Neural cell (in vitro differentiated cells): ENCODE results near the gene TRMT1L. TPM values are rescaled to one million over a fixed set of nuclear protein-coding genes. Genes with fewer than 3 reads are reported as not detected.

Experiments used
- H2AFZ ChIP-seq: fragments of 200-600, 300-800 bp; sonication (generic), shearing (Covaris generic); 2 replicates; pipeline ENCODE4 v1.6.0; 2014; ENCODE audit warnings: low read depth, mild to moderate bottlenecking, antibody characterized with exemption, low read length, moderate library complexity
- H3F3A ChIP-seq: fragments of 200-600 bp; shearing (Covaris generic); 2 replicates; pipeline ENCODE4 v1.6.1; 2016; ENCODE audit warnings: mild to moderate bottlenecking, moderate library complexity, mixed read lengths, antibody characterized with exemption, low read length; ENCODE audit not compliant: insufficient read depth, poor library complexity, severe bottlenecking
- H3K27ac ChIP-seq: fragments of 200-600, 300-800 bp; sonication (generic), shearing (Covaris generic); 2 replicates; pipeline ENCODE4 v1.5.1; 2014; ENCODE audit warnings: mild to moderate bottlenecking, low read length, moderate library complexity
- H3K27me3 ChIP-seq: fragments of 300-800, 200-600 bp; sonication (generic), shearing (Covaris generic); 2 replicates; pipeline ENCODE4 v1.6.0; 2014; ENCODE audit warnings: mild to moderate bottlenecking, low read depth, low read length, moderate library complexity; ENCODE audit not compliant: insufficient read depth
- H3K36me3 ChIP-seq: fragments of 300-800, 200-600 bp; sonication (generic), shearing (Covaris generic); 2 replicates; pipeline ENCODE4 v1.5.1; 2014; ENCODE audit warnings: mild to moderate bottlenecking, antibody characterized with exemption, low read length, moderate library complexity; ENCODE audit not compliant: insufficient read depth
- H3K4me2 ChIP-seq: fragments of 300-800, 200-600 bp; sonication (generic), shearing (Covaris generic); 2 replicates; pipeline ENCODE4 v1.6.0; 2014; ENCODE audit warnings: mild to moderate bottlenecking, low read length
- H3K4me3 ChIP-seq: fragments of 300-800, 200-600 bp; sonication (generic), shearing (Covaris generic); 2 replicates; pipeline ENCODE4 v1.5.1; 2014; ENCODE audit warnings: mild to moderate bottlenecking, low read length, moderate library complexity
- H3K79me2 ChIP-seq: fragments of 200-600 bp; shearing (Covaris generic); replicated peaks from 2 replicates; pipeline ENCODE4 v1.6.0; 2014; ENCODE audit warnings: mild to moderate bottlenecking, low read length, moderate library complexity; ENCODE audit not compliant: insufficient read depth
- H3K9ac ChIP-seq: fragments of 300-800, 200-600 bp; sonication (generic), shearing (Covaris generic); 2 replicates; pipeline ENCODE4 v1.6.1; 2016; ENCODE audit warnings: mild to moderate bottlenecking, low read length, mixed read lengths
- H3K9me2 ChIP-seq: fragments of 200-600 bp; shearing (Covaris generic); 2 replicates; pipeline ENCODE4 v1.6.1; 2016; ENCODE audit warnings: mild to moderate bottlenecking, low read length, mixed read lengths; ENCODE audit not compliant: insufficient read depth
- H3K9me3 ChIP-seq: fragments of 200-600, 300-800 bp; sonication (generic), shearing (Covaris generic); 2 replicates; pipeline ENCODE4 v1.6.1; 2016; ENCODE audit warnings: mild to moderate bottlenecking, mixed run types, low read length, moderate library complexity, mixed read lengths
- H4K20me1 ChIP-seq: fragments of 200-600 bp; shearing (Covaris generic); 2 replicates; pipeline ENCODE4 v1.6.1; 2016; ENCODE audit warnings: mild to moderate bottlenecking, mixed run types; ENCODE audit not compliant: insufficient read depth
- EP300 ChIP-seq: fragments of 450-650 bp; conservative IDR thresholded peaks from 2 replicates; pipeline ENCODE4 v1.6.1; 2014; ENCODE audit warnings: antibody characterized with exemption, mild to moderate bottlenecking, moderate library complexity; ENCODE audit not compliant: poor library complexity, severe bottlenecking
- EZH2 ChIP-seq: fragments of 200-600, 300-800 bp; shearing (Covaris generic), sonication (generic); IDR thresholded peaks from 2 replicates; pipeline ENCODE4 v1.6.1; 2014; ENCODE audit warnings: antibody characterized with exemption, low read length, borderline replicate concordance, mild to moderate bottlenecking; ENCODE audit not compliant: insufficient read depth, poor library complexity, severe bottlenecking
- MXI1 ChIP-seq: fragments of 450-650 bp; conservative IDR thresholded peaks from 2 replicates; pipeline ENCODE4 v1.6.1; 2014; ENCODE audit warnings: antibody characterized with exemption, mild to moderate bottlenecking; ENCODE audit not compliant: poor library complexity, severe bottlenecking
- POLR2AphosphoS5 ChIP-seq: IDR thresholded peaks from 2 replicates; pipeline ENCODE4 v1.6.1; 2012
- RAD21 ChIP-seq: fragments of 450-650 bp; conservative IDR thresholded peaks from 2 replicates; pipeline ENCODE4 v1.6.1; 2014; ENCODE audit warnings: antibody characterized with exemption, mild to moderate bottlenecking, moderate library complexity
- SMC3 ChIP-seq: fragments of 450-650 bp; conservative IDR thresholded peaks from 2 replicates; pipeline ENCODE4 v1.6.1; 2014; ENCODE audit warnings: antibody characterized with exemption, mild to moderate bottlenecking, moderate library complexity; ENCODE audit not compliant: poor library complexity
- TAF1 ChIP-seq: IDR thresholded peaks from 2 replicates; pipeline ENCODE4 v1.6.1; 2012; ENCODE audit warnings: low read depth
- polyA plus RNA-seq: library from polyadenylated mRNA; depleted of rRNA; stranded (reverse); fragments of >200 nt; gene quantifications from 2 replicates; pipeline ENCODE4 v1.2.3, GENCODE V29; 2014
- TF ChIP-seq, protein P1 (sequence below): fragments of 450-650 bp; IDR thresholded peaks from 2 replicates; pipeline ENCODE4 v1.5.1; 2014; ENCODE audit warnings: antibody characterized with exemption, mild to moderate bottlenecking, moderate library complexity; ENCODE audit not compliant: poor library complexity, severe bottlenecking
- TF ChIP-seq, protein P2 (sequence below): IDR thresholded peaks from 2 replicates; pipeline ENCODE4 v1.6.1; 2012; ENCODE audit warnings: borderline replicate concordance

TRMT1L gene
- polyA plus RNA-seq, 1 donor from 2014 or later: 9.7 TPM

DNA sequence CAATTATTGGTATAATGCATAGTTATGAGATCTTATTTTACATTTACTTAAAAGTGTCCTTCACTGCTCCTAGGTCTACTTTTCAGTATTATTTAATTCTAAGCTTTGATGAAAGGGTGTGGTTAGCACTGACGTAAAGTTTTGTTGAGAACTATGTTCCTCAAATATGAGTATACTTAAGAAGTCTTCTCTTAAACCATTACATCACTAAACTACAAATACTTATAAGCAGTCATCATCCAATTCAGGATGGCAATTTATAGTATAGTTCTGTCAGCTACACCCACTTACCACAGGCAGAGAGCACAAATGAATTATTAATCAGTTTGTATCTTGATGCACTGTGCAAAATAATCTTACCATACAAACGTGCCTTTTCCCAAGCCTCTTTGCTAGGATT is 27.0 kb downstream of the TRMT1L start:
- Histone ChIP-seq H3F3A (peaks cover 3% of the 10 kb centered on the region), H3K79me2 (no peaks in the 10 kb centered on the region), H2AFZ (no peak overlapping the region), H3K36me3 (no peaks in the 10 kb centered on the region), H3K4me3 (no peak overlapping the region), H3K9ac (no peak overlapping the region), H3K4me2 (no peak overlapping the region), H3K27me3 (no peaks in the 10 kb centered on the region), H3K9me3 (no peaks in the 10 kb centered on the region), H4K20me1 (no peaks in the 10 kb centered on the region), H3K27ac (no peak overlapping the region), H3K9me2 (no peaks in the 10 kb centered on the region)
- TF ChIP-seq RAD21: no peak
- no peak for TF ChIP-seq EZH2
- no peak for TF ChIP-seq SMC3
- TF ChIP-seq EP300: no peak
- TF ChIP-seq, protein P1, sequence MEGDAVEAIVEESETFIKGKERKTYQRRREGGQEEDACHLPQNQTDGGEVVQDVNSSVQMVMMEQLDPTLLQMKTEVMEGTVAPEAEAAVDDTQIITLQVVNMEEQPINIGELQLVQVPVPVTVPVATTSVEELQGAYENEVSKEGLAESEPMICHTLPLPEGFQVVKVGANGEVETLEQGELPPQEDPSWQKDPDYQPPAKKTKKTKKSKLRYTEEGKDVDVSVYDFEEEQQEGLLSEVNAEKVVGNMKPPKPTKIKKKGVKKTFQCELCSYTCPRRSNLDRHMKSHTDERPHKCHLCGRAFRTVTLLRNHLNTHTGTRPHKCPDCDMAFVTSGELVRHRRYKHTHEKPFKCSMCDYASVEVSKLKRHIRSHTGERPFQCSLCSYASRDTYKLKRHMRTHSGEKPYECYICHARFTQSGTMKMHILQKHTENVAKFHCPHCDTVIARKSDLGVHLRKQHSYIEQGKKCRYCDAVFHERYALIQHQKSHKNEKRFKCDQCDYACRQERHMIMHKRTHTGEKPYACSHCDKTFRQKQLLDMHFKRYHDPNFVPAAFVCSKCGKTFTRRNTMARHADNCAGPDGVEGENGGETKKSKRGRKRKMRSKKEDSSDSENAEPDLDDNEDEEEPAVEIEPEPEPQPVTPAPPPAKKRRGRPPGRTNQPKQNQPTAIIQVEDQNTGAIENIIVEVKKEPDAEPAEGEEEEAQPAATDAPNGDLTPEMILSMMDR: no peak
- no peak for TF ChIP-seq MXI1
- TF ChIP-seq POLR2AphosphoS5: no peak
- TF ChIP-seq, protein P2, sequence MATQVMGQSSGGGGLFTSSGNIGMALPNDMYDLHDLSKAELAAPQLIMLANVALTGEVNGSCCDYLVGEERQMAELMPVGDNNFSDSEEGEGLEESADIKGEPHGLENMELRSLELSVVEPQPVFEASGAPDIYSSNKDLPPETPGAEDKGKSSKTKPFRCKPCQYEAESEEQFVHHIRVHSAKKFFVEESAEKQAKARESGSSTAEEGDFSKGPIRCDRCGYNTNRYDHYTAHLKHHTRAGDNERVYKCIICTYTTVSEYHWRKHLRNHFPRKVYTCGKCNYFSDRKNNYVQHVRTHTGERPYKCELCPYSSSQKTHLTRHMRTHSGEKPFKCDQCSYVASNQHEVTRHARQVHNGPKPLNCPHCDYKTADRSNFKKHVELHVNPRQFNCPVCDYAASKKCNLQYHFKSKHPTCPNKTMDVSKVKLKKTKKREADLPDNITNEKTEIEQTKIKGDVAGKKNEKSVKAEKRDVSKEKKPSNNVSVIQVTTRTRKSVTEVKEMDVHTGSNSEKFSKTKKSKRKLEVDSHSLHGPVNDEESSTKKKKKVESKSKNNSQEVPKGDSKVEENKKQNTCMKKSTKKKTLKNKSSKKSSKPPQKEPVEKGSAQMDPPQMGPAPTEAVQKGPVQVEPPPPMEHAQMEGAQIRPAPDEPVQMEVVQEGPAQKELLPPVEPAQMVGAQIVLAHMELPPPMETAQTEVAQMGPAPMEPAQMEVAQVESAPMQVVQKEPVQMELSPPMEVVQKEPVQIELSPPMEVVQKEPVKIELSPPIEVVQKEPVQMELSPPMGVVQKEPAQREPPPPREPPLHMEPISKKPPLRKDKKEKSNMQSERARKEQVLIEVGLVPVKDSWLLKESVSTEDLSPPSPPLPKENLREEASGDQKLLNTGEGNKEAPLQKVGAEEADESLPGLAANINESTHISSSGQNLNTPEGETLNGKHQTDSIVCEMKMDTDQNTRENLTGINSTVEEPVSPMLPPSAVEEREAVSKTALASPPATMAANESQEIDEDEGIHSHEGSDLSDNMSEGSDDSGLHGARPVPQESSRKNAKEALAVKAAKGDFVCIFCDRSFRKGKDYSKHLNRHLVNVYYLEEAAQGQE: no peak
- no peak for TF ChIP-seq TAF1

DNA sequence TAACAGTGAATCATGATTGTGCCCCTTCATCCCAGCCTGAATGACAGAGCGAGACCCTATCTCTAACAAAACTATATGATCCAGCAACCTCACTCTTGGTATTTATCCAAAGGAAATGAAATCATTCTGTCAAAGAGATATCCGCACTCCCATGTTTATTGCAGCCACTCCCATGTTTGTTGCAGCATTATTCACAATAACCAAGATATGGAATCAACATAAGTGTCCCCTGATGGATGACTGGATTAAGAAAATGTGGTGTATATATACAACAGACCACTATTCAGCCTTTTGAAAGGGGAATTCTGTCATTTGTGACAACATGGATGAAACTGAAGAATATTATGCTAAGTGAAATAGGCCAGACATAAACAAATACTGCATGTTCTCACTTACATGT is 44.4 kb downstream of the TRMT1L start:
- Histone ChIP-seq H3K9me2 (no peaks in the 10 kb centered on the region), H3K9ac (no peak overlapping the region), H3K79me2 (no peaks in the 10 kb centered on the region), H3K4me3 (no peak overlapping the region), H3K27me3 (no peaks in the 10 kb centered on the region), H3F3A (no peaks in the 10 kb centered on the region), H2AFZ (no peak overlapping the region), H3K36me3 (no peaks in the 10 kb centered on the region), H3K4me2 (no peak overlapping the region), H3K27ac (no peak overlapping the region), H4K20me1 (no peaks in the 10 kb centered on the region), H3K9me3 (no peaks in the 10 kb centered on the region)
- TF ChIP-seq TAF1 (no peak), EP300 (no peak), MXI1 (no peak)
- TF ChIP-seq, protein P2: no peak
